K562 (cell line): ENCODE data around the gene CTSW. TPM values are rescaled to one million over a fixed set of nuclear protein-coding genes. Genes with fewer than 3 reads are reported as not detected.

Experiments used
- ATAC-seq: fragments of 200-7000 bp; cut with Tn5 transposase; 3 replicates; pipeline ENCODE4 v1.9.1; 2020; ENCODE audit warnings: moderate library complexity
- BruUV-seq: library from RNA; stranded (reverse); fragments of 400-500 nt; replicated peaks from 2 replicates; lab custom pipeline; 2021; lab: Mats Ljungman, UMichigan
- CTCF ChIA-PET: fragments of 300-600 bp; formaldehyde crosslinking; extraction: SDS; loops from one replicate; lab custom pipeline; 2021; ENCODE audit warnings: low intra/inter-chr PET ratio; lab: Yijun Ruan, JAX
- POLR2A ChIA-PET: fragments of 300-600, 350-650 bp; sonication (Branson Sonifier 250); formaldehyde crosslinking; extraction: SDS; loops from one replicate; lab custom pipeline; 2021; ENCODE audit warnings: antibody characterized with exemption, inconsistent platforms; lab: Yijun Ruan, JAX
- DNase-seq, 4 experiments: peaks; one replicate each; pipeline versions ENCODE4 v3.0.0 to v3.0.0-alpha.2; 2011 to 2018; ENCODE audit warnings: low spot score in 3 of 4, mixed read lengths in 3 of 4; ENCODE audit errors: extremely low read depth in 1 of 4
- FAIRE-seq: peaks from 2 replicates; lab custom pipeline; 2011; peaks lifted over from hg19 to GRCh38; lab: Jason Lieb, UNC
- H2AFZ ChIP-seq: 2 replicates; pipeline ENCODE4 v1.6.0; 2011; ENCODE audit warnings: low read depth, low read length, control low read depth, inconsistent platforms
- H3K27ac ChIP-seq: fragments of 200-600 bp; 3 replicates; pipeline ENCODE4 v1.8.0; 2011; ENCODE audit warnings: low read depth, mild to moderate bottlenecking, control low read depth, inconsistent platforms, low read length, moderate library complexity, mixed read lengths; ENCODE audit errors: extremely low read depth
- H3K27me3 ChIP-seq, 2 experiments: fragments of 300-600 bp in 1 of 2; 2 replicates in 1 of 2; 3 replicates in 1 of 2; pipeline versions ENCODE4 v1.6.0 to v1.8.0; 2011; ENCODE audit warnings: inconsistent platforms in 2 of 2, low read length in 2 of 2, mild to moderate bottlenecking in 1 of 2, mixed read lengths in 1 of 2, moderate library complexity in 1 of 2; ENCODE audit not compliant: control insufficient read depth in 2 of 2, insufficient read depth in 2 of 2
- H3K36me3 ChIP-seq: fragments of 300-600 bp; 3 replicates; pipeline ENCODE4 v1.8.0; 2011; ENCODE audit warnings: mild to moderate bottlenecking, low read length, inconsistent platforms; ENCODE audit not compliant: control insufficient read depth, insufficient read depth
- H3K4me1 ChIP-seq, 2 experiments: fragments of 200-600 bp in 1 of 2; replicated peaks in 1 of 2; 2 replicates in 1 of 2; 3 replicates in 1 of 2; pipeline versions ENCODE4 v1.5.1 to v1.8.0; 2011; ENCODE audit warnings: inconsistent platforms in 2 of 2, low read length in 2 of 2, mild to moderate bottlenecking in 1 of 2, mixed read lengths in 1 of 2, moderate library complexity in 1 of 2; ENCODE audit not compliant: control insufficient read depth in 2 of 2, insufficient read depth in 2 of 2
- H3K4me2 ChIP-seq: 2 replicates; pipeline ENCODE4 v1.6.1; 2011; ENCODE audit warnings: low read length, control low read depth, inconsistent platforms, mixed read lengths; ENCODE audit not compliant: insufficient read depth
- H3K4me3 ChIP-seq: fragments of 200-600 bp; sonication (generic), shearing (Covaris generic); 2 replicates; pipeline ENCODE4 v1.5.1; 2016; ENCODE audit warnings: control low read depth, inconsistent platforms
- H3K79me2 ChIP-seq: fragments of 200-600 bp; 3 replicates; pipeline ENCODE4 v1.8.0; 2011; ENCODE audit warnings: low read length, inconsistent platforms; ENCODE audit not compliant: control insufficient read depth, insufficient read depth
- H3K9ac ChIP-seq, 2 experiments: 2 replicates each; pipeline versions ENCODE4 v1.6.0 to v1.6.1; 2011; ENCODE audit warnings: low read depth in 2 of 2, low read length in 2 of 2, control low read depth in 1 of 2, inconsistent platforms in 1 of 2, mild to moderate bottlenecking in 1 of 2, mixed read lengths in 1 of 2; ENCODE audit not compliant: insufficient read depth in 1 of 2
- H3K9me1 ChIP-seq: one replicate; pipeline ENCODE4 v1.6.0; 2011; ENCODE audit warnings: inconsistent platforms, mild to moderate bottlenecking, low read length, moderate library complexity; ENCODE audit not compliant: control insufficient read depth, insufficient read depth
- H3K9me3 ChIP-seq: replicated peaks from 2 replicates; pipeline ENCODE4 v1.5.1; 2011; ENCODE audit warnings: low read depth, low read length, inconsistent platforms; ENCODE audit not compliant: control insufficient read depth, insufficient read depth
- H4K20me1 ChIP-seq: replicated peaks from 2 replicates; pipeline ENCODE4 v1.6.1; 2011; ENCODE audit warnings: low read length, inconsistent platforms, mixed read lengths; ENCODE audit not compliant: control insufficient read depth, insufficient read depth
- ARID1B ChIP-seq: fragments of 450-650 bp; IDR thresholded peaks from 2 replicates; pipeline ENCODE4 v1.6.1; 2016; ENCODE audit warnings: antibody characterized with exemption, mild to moderate bottlenecking, inconsistent platforms
- ERF ChIP-seq: fragments of 450-650 bp; formaldehyde crosslinking; IDR thresholded peaks from 2 replicates; pipeline ENCODE4 v1.4.0; 2020; ENCODE audit warnings: mild to moderate bottlenecking, mixed read lengths
- FOS ChIP-seq: IDR thresholded peaks from 3 replicates; pipeline ENCODE4 v1.6.1; 2011; ENCODE audit not compliant: insufficient read length; ENCODE audit errors: extremely low read depth
- FOXK2 ChIP-seq, 2 experiments: fragments of 450-650 bp; IDR thresholded peaks in 1 of 2; conservative IDR thresholded peaks in 1 of 2; 2 replicates each; pipeline ENCODE4 v1.6.1; 2016; ENCODE audit warnings: low read depth in 2 of 2, mild to moderate bottlenecking in 1 of 2
- MTA2 ChIP-seq: fragments of 450-650 bp; IDR thresholded peaks from 2 replicates; pipeline ENCODE4 v1.6.1; 2016; ENCODE audit warnings: low read depth
- SMARCE1 ChIP-seq: fragments of 450-650 bp; IDR thresholded peaks from 2 replicates; pipeline ENCODE4 v1.7.1; 2016; ENCODE audit warnings: mild to moderate bottlenecking
- ZNF445 ChIP-seq: fragments of 250-450 bp; sonication (Bioruptor Pico); IDR thresholded peaks from 2 replicates; pipeline ENCODE4 v1.4.0; 2020; ENCODE audit warnings: low read depth, mild to moderate bottlenecking, moderate library complexity
- ZNF589 ChIP-seq: fragments of 200-800 bp; sonication (Bioruptor generic); IDR thresholded peaks from 2 replicates; pipeline ENCODE4 v1.6.1; 2016; ENCODE audit warnings: low read depth, missing genetic modification characterization, missing compliant biosample characterization
- ZNF766 ChIP-seq: fragments of 200-800 bp; sonication (Bioruptor generic); conservative IDR thresholded peaks from 2 replicates; pipeline ENCODE4 v1.6.1; 2016; ENCODE audit warnings: missing genetic modification characterization, missing compliant biosample characterization
- WGBS: fragments of 100-300 bp; shearing (Covaris generic); methylation state at CpG from one replicate; pipeline ENCODE4 v1.1.6; 2016; ENCODE audit warnings: low coverage, mixed read lengths; ENCODE audit not compliant: insufficient coverage; ENCODE audit errors: missing lambda C conversion rate; 5-methylcytosine and 5-hydroxymethylcytosine counted together
- in situ Hi-C: fragments of 300-500 bp; cut with MboI; formaldehyde crosslinking; loops from 4 replicates; pipeline ENCODE4 v1.15.0; 2018; ENCODE audit warnings: inconsistent platforms, mixed read lengths
- intact Hi-C: fragments of 100-400 bp; cut with micrococcal nuclease; formaldehyde crosslinking; loops from 2 replicates; pipeline ENCODE4 v1.14.2; 2022
- polyA plus RNA-seq, 8 experiments: library from polyadenylated mRNA; depleted of rRNA in 4 of 8; stranded (reverse) in 5 of 8; unstranded in 3 of 8; fragments of >200 nt; fragmentation: Nextera tagmentation in 2 of 8; fragmentation: Illumina TruSeq in 1 of 8; extraction: Ambion mirVana in 2 of 8; extraction: Trizol in 1 of 8; gene quantifications; 2 replicates each; pipeline versions ENCODE4 v1.2.1 to v1.2.3, GENCODE V29; 2011 to 2014; ENCODE audit warnings: inconsistent platforms in 1 of 8, missing spikeins in 1 of 8
- total RNA-seq, 7 experiments: library from RNA; depleted of rRNA in 6 of 7; stranded (reverse); fragments of >200 nt in 6 of 7; fragmentation: Illumina TruSeq in 2 of 7; extraction: Trizol in 2 of 7; gene quantifications; 2 replicates each; pipeline versions ENCODE4 v1.2.1 to v1.2.3, GENCODE V29; 2011 to 2021; ENCODE audit warnings: low replicate concordance in 1 of 7
- TF ChIP-seq, protein P1 (sequence below): fragments of 450-650 bp; conservative IDR thresholded peaks from 2 replicates; pipeline ENCODE4 v1.6.1; 2016; ENCODE audit warnings: missing genetic modification characterization, low read depth, mild to moderate bottlenecking, missing compliant biosample characterization, moderate library complexity
- TF ChIP-seq, protein P2 (sequence below): fragments of 450-650 bp; IDR thresholded peaks from 2 replicates; pipeline ENCODE4 v1.6.1; 2017; ENCODE audit warnings: antibody characterized with exemption, mild to moderate bottlenecking
- TF ChIP-seq, protein P3 (sequence below), 2 experiments: fragments of 450-650 bp; IDR thresholded peaks; 2 replicates each; pipeline ENCODE4 v1.6.1; 2016
- TF ChIP-seq, protein P4 (sequence below): fragments of 250-450 bp; sonication (Bioruptor Pico); IDR thresholded peaks from 2 replicates; pipeline ENCODE4 v1.5.0; 2021

Gene CTSW
- total and polyA plus RNA-seq, 9 of the 15 experiments (the other 6 are each of a cell fraction or from before 2014, with no cell fraction given), result 0.04 TPM; not detected in 8

DNA sequence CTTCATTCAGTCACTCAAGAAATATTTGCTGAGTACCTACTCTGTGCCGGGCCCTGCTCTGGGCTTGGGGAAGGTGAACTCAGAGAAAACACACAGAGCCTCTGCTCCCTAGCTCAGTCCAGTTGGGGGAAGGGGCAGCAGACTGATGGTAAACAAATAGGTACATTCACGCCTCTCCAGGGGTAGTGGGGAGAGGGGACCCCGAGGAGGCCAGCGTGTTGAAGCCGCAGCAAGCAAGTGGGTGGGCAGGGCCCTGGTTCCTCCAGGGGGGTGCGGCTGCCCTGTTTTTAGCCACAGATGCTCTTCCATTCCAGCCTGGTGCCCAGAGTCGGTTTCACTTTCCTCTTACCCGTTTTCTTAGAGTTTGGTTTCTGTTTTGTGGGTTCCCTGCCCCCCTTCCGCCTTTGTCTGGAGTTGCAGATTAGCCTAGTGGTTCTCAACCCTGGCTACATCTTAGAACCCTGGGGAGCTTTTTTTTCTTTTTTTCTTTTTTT, 48.3 kb downstream of the CTSW start:
- Histone ChIP-seq H3K27ac (peak overlapping the region; percentile 47), H3K9me1 (no peaks in the 10 kb centered on the region), H3K36me3 (peaks cover 3% of the 10 kb centered on the region; the same call in 1 of the 3 replicates), H3K9ac (peak overlapping the region; percentile 32 to 44; a peak in 3 of 4 replicates), H3K9me3 (no peaks in the 10 kb centered on the region), H3K4me2 (peak overlapping the region; percentile 66), H3K4me3 (no peak overlapping the region; the same call in 1 of the 2 replicates), H3K4me1 (peaks cover 23 to 42% of the 10 kb centered on the region in 2 experiments; a peak in 4 of 5 replicates), H2AFZ (peak overlapping the region; percentile 85), H3K27me3 (no peaks in the 10 kb centered on the region), H4K20me1 (no peaks in the 10 kb centered on the region), H3K79me2 (no peaks in the 10 kb centered on the region)
- FAIRE-seq (no peak), ATAC-seq (peak; percentile 52), DNase-seq (peak; percentile 14 to 64 (median 36))
- CTCF ChIA-PET, result no interaction called here
- intact Hi-C loops, result no loop called here
- in situ Hi-C loops, result no loop called here
- POLR2A ChIA-PET, result interaction anchor here (0.5 to 1.8 kb wide), 6 partner anchors 10 to 428 kb away, joined by 3 to 5 read pairs (median 3); partner anchors contain the start of gene CCDC85B
- BruUV-seq, result no TSS peak
- WGBS, result 43% methylated on average over 9 of the region's 9 CpGs
- peak; percentile 62 for TF ChIP-seq ARID1B
- TF ChIP-seq ZNF445 (CRISPR knock-in tag), result no peak
- peak; percentile 78; the same call in 1 of the 2 replicates for TF ChIP-seq ZNF589
- TF ChIP-seq, protein P1, sequence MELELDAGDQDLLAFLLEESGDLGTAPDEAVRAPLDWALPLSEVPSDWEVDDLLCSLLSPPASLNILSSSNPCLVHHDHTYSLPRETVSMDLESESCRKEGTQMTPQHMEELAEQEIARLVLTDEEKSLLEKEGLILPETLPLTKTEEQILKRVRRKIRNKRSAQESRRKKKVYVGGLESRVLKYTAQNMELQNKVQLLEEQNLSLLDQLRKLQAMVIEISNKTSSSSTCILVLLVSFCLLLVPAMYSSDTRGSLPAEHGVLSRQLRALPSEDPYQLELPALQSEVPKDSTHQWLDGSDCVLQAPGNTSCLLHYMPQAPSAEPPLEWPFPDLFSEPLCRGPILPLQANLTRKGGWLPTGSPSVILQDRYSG, result peak; percentile 43; the same call in 1 of the 2 replicates
- no peak for TF ChIP-seq FOS
- TF ChIP-seq, protein P2, sequence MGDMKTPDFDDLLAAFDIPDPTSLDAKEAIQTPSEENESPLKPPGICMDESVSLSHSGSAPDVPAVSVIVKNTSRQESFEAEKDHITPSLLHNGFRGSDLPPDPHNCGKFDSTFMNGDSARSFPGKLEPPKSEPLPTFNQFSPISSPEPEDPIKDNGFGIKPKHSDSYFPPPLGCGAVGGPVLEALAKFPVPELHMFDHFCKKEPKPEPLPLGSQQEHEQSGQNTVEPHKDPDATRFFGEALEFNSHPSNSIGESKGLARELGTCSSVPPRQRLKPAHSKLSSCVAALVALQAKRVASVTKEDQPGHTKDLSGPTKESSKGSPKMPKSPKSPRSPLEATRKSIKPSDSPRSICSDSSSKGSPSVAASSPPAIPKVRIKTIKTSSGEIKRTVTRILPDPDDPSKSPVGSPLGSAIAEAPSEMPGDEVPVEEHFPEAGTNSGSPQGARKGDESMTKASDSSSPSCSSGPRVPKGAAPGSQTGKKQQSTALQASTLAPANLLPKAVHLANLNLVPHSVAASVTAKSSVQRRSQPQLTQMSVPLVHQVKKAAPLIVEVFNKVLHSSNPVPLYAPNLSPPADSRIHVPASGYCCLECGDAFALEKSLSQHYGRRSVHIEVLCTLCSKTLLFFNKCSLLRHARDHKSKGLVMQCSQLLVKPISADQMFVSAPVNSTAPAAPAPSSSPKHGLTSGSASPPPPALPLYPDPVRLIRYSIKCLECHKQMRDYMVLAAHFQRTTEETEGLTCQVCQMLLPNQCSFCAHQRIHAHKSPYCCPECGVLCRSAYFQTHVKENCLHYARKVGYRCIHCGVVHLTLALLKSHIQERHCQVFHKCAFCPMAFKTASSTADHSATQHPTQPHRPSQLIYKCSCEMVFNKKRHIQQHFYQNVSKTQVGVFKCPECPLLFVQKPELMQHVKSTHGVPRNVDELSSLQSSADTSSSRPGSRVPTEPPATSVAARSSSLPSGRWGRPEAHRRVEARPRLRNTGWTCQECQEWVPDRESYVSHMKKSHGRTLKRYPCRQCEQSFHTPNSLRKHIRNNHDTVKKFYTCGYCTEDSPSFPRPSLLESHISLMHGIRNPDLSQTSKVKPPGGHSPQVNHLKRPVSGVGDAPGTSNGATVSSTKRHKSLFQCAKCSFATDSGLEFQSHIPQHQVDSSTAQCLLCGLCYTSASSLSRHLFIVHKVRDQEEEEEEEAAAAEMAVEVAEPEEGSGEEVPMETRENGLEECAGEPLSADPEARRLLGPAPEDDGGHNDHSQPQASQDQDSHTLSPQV, result peak; percentile 71; the same call in 1 of the 2 replicates
- TF ChIP-seq, protein P3, sequence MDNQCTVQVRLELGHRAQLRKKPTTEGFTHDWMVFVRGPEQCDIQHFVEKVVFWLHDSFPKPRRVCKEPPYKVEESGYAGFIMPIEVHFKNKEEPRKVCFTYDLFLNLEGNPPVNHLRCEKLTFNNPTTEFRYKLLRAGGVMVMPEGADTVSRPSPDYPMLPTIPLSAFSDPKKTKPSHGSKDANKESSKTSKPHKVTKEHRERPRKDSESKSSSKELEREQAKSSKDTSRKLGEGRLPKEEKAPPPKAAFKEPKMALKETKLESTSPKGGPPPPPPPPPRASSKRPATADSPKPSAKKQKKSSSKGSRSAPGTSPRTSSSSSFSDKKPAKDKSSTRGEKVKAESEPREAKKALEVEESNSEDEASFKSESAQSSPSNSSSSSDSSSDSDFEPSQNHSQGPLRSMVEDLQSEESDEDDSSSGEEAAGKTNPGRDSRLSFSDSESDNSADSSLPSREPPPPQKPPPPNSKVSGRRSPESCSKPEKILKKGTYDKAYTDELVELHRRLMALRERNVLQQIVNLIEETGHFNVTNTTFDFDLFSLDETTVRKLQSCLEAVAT (IDR thresholded peaks at IDR 0.05), result 0 out of 4 replicates have a peak, but pooled peaks of 1 of the 2 experiments have one; percentile 54
- 0 out of 2 replicates have a peak, but pooled peaks have one; percentile 68 for TF ChIP-seq ERF (CRISPR knock-in tag)
- TF ChIP-seq, protein P4, sequence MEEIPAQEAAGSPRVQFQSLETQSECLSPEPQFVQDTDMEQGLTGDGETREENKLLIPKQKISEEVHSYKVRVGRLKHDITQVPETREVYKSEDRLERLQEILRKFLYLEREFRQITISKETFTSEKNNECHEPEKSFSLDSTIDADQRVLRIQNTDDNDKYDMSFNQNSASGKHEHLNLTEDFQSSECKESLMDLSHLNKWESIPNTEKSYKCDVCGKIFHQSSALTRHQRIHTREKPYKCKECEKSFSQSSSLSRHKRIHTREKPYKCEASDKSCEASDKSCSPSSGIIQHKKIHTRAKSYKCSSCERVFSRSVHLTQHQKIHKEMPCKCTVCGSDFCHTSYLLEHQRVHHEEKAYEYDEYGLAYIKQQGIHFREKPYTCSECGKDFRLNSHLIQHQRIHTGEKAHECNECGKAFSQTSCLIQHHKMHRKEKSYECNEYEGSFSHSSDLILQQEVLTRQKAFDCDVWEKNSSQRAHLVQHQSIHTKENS, result no peak
- TF ChIP-seq MTA2, result peak; percentile 31; the same call in 1 of the 2 replicates
- TF ChIP-seq ZNF766, result peak; percentile 73; the same call in 1 of the 2 replicates
- TF ChIP-seq SMARCE1, result peak; percentile 54
- TF ChIP-seq FOXK2 (conservative IDR thresholded peaks at IDR 0.05 in 1 of 2, IDR thresholded peaks at IDR 0.05 in 1 of 2; ENCODE audit: low read depth in 2 of 2), result peak in 1 of 2 experiments; percentile 6; a peak in 1 of 4 replicates
